Trophoblast cell (in vitro differentiated cells and primary cell): Measurements from ENCODE around the gene TWIST2.

Experiments
- DNase-seq, 2 donors: peaks; one replicate each; pipeline ENCODE4 v3.0.0-alpha.2; 2016
- H2AFZ ChIP-seq: 2 replicates; pipeline ENCODE4 v1.6.1; 2013; ENCODE audit warnings: low read length, moderate library complexity, mild to moderate bottlenecking; ENCODE audit not compliant: insufficient read depth, poor library complexity
- H2AK5ac ChIP-seq: 2 replicates; pipeline ENCODE4 v1.6.1; 2013; ENCODE audit warnings: mild to moderate bottlenecking, low read length
- H2BK120ac ChIP-seq: 2 replicates; pipeline ENCODE4 v1.6.1; 2013; ENCODE audit warnings: low read length, mild to moderate bottlenecking, moderate library complexity; ENCODE audit not compliant: insufficient read depth, poor library complexity
- H2BK12ac ChIP-seq: 2 replicates; pipeline ENCODE4 v1.6.1; 2013; ENCODE audit warnings: mild to moderate bottlenecking, low read length, moderate library complexity
- H2BK5ac ChIP-seq: 2 replicates; pipeline ENCODE4 v1.6.1; 2013; ENCODE audit warnings: low read length, low read depth, moderate library complexity, mild to moderate bottlenecking; ENCODE audit not compliant: poor library complexity
- H3K14ac ChIP-seq: 2 replicates; pipeline ENCODE4 v1.6.1; 2013; ENCODE audit warnings: mild to moderate bottlenecking, low read length
- H3K18ac ChIP-seq: 2 replicates; pipeline ENCODE4 v1.6.1; 2013; ENCODE audit warnings: mild to moderate bottlenecking, low read length
- H3K23ac ChIP-seq: 2 replicates; pipeline ENCODE4 v1.6.1; 2013; ENCODE audit warnings: low read length
- H3K27ac ChIP-seq: 2 replicates; pipeline ENCODE4 v1.5.1; 2013; ENCODE audit warnings: low read depth, mild to moderate bottlenecking, inconsistent platforms, low read length, moderate library complexity
- H3K27me3 ChIP-seq: 2 replicates; pipeline ENCODE4 v1.6.1; 2013; ENCODE audit warnings: inconsistent platforms, mild to moderate bottlenecking, low read length, moderate library complexity; ENCODE audit not compliant: insufficient read depth
- H3K36me3 ChIP-seq, 2 experiments: 1 replicate in 1 of 2; 2 replicates in 1 of 2; pipeline ENCODE4 v1.6.1; 2013; ENCODE audit warnings: low read length in 2 of 2, mild to moderate bottlenecking in 2 of 2, moderate library complexity in 1 of 2; ENCODE audit not compliant: insufficient read depth in 2 of 2, control insufficient read depth in 1 of 2
- H3K4ac ChIP-seq: 2 replicates; pipeline ENCODE4 v1.6.1; 2013; ENCODE audit warnings: low read depth, mild to moderate bottlenecking, low read length, moderate library complexity
- H3K4me1 ChIP-seq, 2 experiments: 1 replicate in 1 of 2; 2 replicates in 1 of 2; pipeline ENCODE4 v1.6.1; 2013; ENCODE audit warnings: low read length in 2 of 2, mild to moderate bottlenecking in 2 of 2, moderate library complexity in 1 of 2; ENCODE audit not compliant: insufficient read depth in 2 of 2, control insufficient read depth in 1 of 2
- H3K4me2 ChIP-seq: 2 replicates; pipeline ENCODE4 v1.6.1; 2013; ENCODE audit warnings: inconsistent platforms, mild to moderate bottlenecking, low read length, moderate library complexity
- H3K4me3 ChIP-seq: 2 replicates; pipeline ENCODE4 v1.5.1; 2013; ENCODE audit warnings: mild to moderate bottlenecking, low read depth, low read length, inconsistent platforms
- H3K79me1 ChIP-seq: one replicate; pipeline ENCODE4 v1.6.1; 2013; ENCODE audit warnings: low read length
- H3K79me2 ChIP-seq: 2 replicates; pipeline ENCODE4 v1.6.1; 2013; ENCODE audit warnings: low read length, mild to moderate bottlenecking; ENCODE audit not compliant: control insufficient read depth, insufficient read depth, poor library complexity
- H3K9ac ChIP-seq: 2 replicates; pipeline ENCODE4 v1.6.1; 2013; ENCODE audit warnings: mild to moderate bottlenecking, low read length
- H3K9me3 ChIP-seq: 2 replicates; pipeline ENCODE4 v1.6.1; 2013; ENCODE audit warnings: low read depth, mild to moderate bottlenecking, control low read depth, inconsistent platforms, low read length; ENCODE audit not compliant: insufficient read depth
- H4K12ac ChIP-seq: 2 replicates; pipeline ENCODE4 v1.6.1; 2013; ENCODE audit warnings: low read depth, mild to moderate bottlenecking, low read length, moderate library complexity
- H4K8ac ChIP-seq: 2 replicates; pipeline ENCODE4 v1.6.1; 2013; ENCODE audit warnings: low read depth, mild to moderate bottlenecking, low read length, moderate library complexity
- H4K91ac ChIP-seq: one replicate; pipeline ENCODE4 v1.6.1; 2013; ENCODE audit warnings: low read depth, mild to moderate bottlenecking, low read length, moderate library complexity
- WGBS: extraction: QIAGEN DNeasy Blood & Tissue Kit; methylation state at CpG from one replicate; pipeline ENCODE4 v1.1.7; 2013; ENCODE audit warnings: missing lambda C conversion rate; ENCODE audit not compliant: insufficient read length, insufficient coverage; ENCODE audit errors: extremely low coverage; 5-methylcytosine and 5-hydroxymethylcytosine counted together

The TWIST2 gene

GRCh38 chr2:238939074-238939473, 91.2 kb downstream of the TWIST2 start:
- H3K27ac ChIP-seq = no peak overlapping the region
- H3K4me3 ChIP-seq = no peak overlapping the region
- H3K9ac ChIP-seq = no peak overlapping the region
- no peak overlapping the region for H4K12ac ChIP-seq
- H3K36me3 ChIP-seq = no peaks in the 10 kb centered on the region
- no CpG with 5 or more reads among the region's 6 CpGs for WGBS
- no peaks in the 10 kb centered on the region for H3K79me1 ChIP-seq
- H3K23ac ChIP-seq = no peak overlapping the region
- no peak overlapping the region for H2AK5ac ChIP-seq
- H4K8ac ChIP-seq = no peak overlapping the region
- H4K91ac ChIP-seq = no peak overlapping the region
- no peaks in the 10 kb centered on the region for H3K79me2 ChIP-seq
- no peak overlapping the region for H2AFZ ChIP-seq
- no peak for DNase-seq
- no peak overlapping the region for H2BK12ac ChIP-seq
- no peak overlapping the region for H2BK120ac ChIP-seq
- H2BK5ac ChIP-seq = no peak overlapping the region
- peaks cover 13% of the 10 kb centered on the region for H3K9me3 ChIP-seq
- H3K4me1 ChIP-seq = no peaks in the 10 kb centered on the region
- H3K18ac ChIP-seq = no peak overlapping the region
- no peak overlapping the region for H3K4me2 ChIP-seq
- H3K27me3 ChIP-seq = no peaks in the 10 kb centered on the region
- H3K14ac ChIP-seq = no peak overlapping the region
- no peak overlapping the region for H3K4ac ChIP-seq

DNA sequence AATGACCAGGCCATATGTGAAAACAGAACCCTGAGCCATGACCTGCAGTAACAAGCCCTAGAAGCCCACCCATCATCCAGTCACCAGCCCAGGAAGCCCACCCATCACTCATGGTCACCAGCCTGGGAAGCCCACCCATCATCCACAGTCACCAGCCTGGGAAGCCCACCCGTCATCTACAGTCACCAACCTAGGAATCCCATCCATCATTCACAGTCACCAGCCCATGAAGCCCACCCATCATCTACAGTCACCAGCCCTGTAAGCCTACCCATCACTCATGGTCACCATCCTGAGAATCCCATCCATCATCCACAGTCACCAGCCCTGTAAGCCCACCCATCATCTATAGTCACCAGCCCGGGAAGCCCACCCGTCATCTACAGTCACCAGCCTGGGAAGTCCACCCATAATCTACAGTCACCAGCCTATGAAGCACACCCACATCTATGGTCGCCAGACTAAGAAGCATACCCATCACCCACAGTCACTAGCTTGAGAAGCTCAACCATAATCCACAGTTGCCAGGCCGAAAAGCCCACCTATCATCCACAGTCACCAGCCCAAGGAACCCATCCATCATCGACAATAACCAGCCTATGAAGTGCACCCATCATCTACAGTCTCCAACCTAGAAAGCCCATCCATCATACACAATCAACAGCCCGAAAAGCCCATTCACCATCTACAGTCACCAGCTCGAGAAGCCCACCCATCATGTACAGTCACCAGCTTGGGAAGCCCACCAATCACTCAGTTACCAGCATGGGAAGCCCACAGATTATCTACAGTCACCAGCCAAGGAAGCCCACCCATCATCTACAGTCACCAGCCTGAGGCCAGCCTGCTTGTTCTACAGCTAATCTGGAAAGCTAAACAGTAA, 91.9 kb downstream of the TWIST2 start:
- no CpG with 5 or more reads among the region's 8 CpGs for WGBS
- H4K8ac ChIP-seq = no peak overlapping the region
- DNase-seq = no peak
- no peak overlapping the region for H3K18ac ChIP-seq
- H2BK12ac ChIP-seq = no peak overlapping the region
- H3K36me3 ChIP-seq = no peaks in the 10 kb centered on the region
- H3K27me3 ChIP-seq = no peaks in the 10 kb centered on the region
- H3K14ac ChIP-seq = no peak overlapping the region
- no peak overlapping the region for H3K9ac ChIP-seq
- no peak overlapping the region for H4K91ac ChIP-seq
- no peak overlapping the region for H3K23ac ChIP-seq
- H4K12ac ChIP-seq = no peak overlapping the region
- H3K4me3 ChIP-seq = no peak overlapping the region
- no peak overlapping the region for H2AK5ac ChIP-seq
- H3K27ac ChIP-seq = no peak overlapping the region
- H2BK120ac ChIP-seq = no peak overlapping the region
- H3K79me1 ChIP-seq = no peaks in the 10 kb centered on the region
- H2AFZ ChIP-seq = no peak overlapping the region
- H2BK5ac ChIP-seq = no peak overlapping the region
- no peak overlapping the region for H3K4me2 ChIP-seq
- H3K4ac ChIP-seq = no peak overlapping the region
- no peaks in the 10 kb centered on the region for H3K4me1 ChIP-seq
- no peaks in the 10 kb centered on the region for H3K79me2 ChIP-seq
- peaks cover 13% of the 10 kb centered on the region for H3K9me3 ChIP-seq

DNA sequence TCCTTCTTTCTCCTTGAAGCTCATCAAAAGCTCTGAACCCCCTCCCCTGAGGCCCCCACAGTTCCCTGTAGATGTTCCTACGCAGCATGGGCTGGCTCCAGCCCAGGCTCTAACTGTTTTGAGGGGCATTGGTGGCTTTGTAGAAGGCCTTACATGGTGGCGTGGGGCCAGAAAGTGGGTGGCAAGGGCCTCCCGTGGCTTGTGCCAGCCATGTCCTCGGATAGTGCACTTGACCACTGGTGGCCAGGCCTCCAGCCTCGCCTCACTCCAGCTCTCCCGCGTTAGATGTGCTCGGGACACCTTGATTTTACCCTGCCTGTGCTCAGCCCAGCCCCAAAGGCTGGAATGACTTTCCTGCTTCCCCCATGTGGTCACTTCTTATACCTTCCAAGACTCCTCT, 92.9 kb downstream of the TWIST2 start:
- Histone ChIP-seq H4K8ac (no peak overlapping the region), H3K4me1 (no peaks in the 10 kb centered on the region), H3K9ac (no peak overlapping the region), H2BK120ac (no peak overlapping the region), H3K14ac (no peak overlapping the region), H2AK5ac (no peak overlapping the region), H3K27me3 (no peaks in the 10 kb centered on the region), H2AFZ (no peak overlapping the region), H3K36me3 (no peaks in the 10 kb centered on the region), H3K27ac (no peak overlapping the region), H2BK12ac (no peak overlapping the region), H3K9me3 (peaks cover 13% of the 10 kb centered on the region), H4K91ac (no peak overlapping the region), H3K23ac (no peak overlapping the region), H3K18ac (no peak overlapping the region), H3K4ac (no peak overlapping the region), H3K4me2 (no peak overlapping the region), H3K79me1 (no peaks in the 10 kb centered on the region), H4K12ac (no peak overlapping the region), H3K79me2 (no peaks in the 10 kb centered on the region), H2BK5ac (no peak overlapping the region), H3K4me3 (no peak overlapping the region)
- no peak for DNase-seq
- no CpG with 5 or more reads among the region's 8 CpGs for WGBS

DNA sequence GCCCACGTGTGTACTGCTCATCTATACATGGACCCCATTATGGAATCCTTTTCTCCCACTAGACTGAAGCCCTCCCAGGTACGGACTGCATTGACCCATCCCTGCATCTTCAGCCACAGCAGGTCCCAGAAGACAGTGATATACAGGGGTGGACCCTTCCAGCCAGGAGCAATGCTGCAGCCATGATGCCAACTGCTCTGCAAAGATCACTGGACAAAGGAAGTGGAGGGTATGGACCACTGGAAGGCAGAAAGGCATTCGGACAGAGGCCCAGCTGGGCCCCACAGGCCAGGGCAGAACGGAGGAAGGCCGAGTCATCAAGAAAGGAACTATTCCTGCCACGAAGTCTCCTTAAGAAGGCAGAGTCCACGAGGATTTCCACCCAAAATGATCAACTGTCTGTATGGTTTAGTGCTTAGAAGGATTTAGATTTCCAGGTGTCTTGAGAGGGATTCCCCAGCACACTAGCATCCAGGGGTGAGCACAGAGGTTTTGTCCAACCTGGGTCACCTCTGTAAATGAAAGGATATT, 93.4 kb downstream of the TWIST2 start:
- Histone ChIP-seq H2BK120ac (no peak overlapping the region), H3K36me3 (no peaks in the 10 kb centered on the region), H3K4ac (no peak overlapping the region), H4K12ac (no peak overlapping the region), H3K79me1 (no peaks in the 10 kb centered on the region), H2AFZ (no peak overlapping the region), H4K8ac (no peak overlapping the region), H3K79me2 (no peaks in the 10 kb centered on the region), H2AK5ac (no peak overlapping the region), H2BK12ac (no peak overlapping the region), H3K23ac (no peak overlapping the region), H3K9ac (no peak overlapping the region), H3K4me3 (no peak overlapping the region), H3K4me1 (no peaks in the 10 kb centered on the region), H3K4me2 (no peak overlapping the region), H3K14ac (no peak overlapping the region), H3K9me3 (peaks cover 13% of the 10 kb centered on the region), H3K27me3 (no peaks in the 10 kb centered on the region), H3K18ac (no peak overlapping the region), H4K91ac (no peak overlapping the region), H2BK5ac (no peak overlapping the region), H3K27ac (no peak overlapping the region)
- DNase-seq = no peak
- no CpG with 5 or more reads among the region's 7 CpGs for WGBS
